GM23248 (cell line): ENCODE data around the gene NCOA6.
"Not testable (repeated sequence)": the region's sequence is repeated elsewhere in the genome, so short reads cannot be mapped to it uniquely, and the experiment has no call there.

Experiments
- EZH2 ChIP-seq: fragments of 200-600 bp; sonication (generic); IDR thresholded peaks from 2 replicates; pipeline ENCODE4 v1.6.1; 2018; ENCODE audit warnings: antibody characterized with exemption, mild to moderate bottlenecking; ENCODE audit not compliant: insufficient read depth, poor library complexity, severe bottlenecking
- EZH2phosphoT487 ChIP-seq: fragments of 200-600 bp; sonication (generic); IDR thresholded peaks from 2 replicates; pipeline ENCODE4 v1.6.1; 2018; ENCODE audit warnings: antibody characterized with exemption, moderate library complexity, mild to moderate bottlenecking, low read depth; ENCODE audit not compliant: insufficient read depth

DNA sequence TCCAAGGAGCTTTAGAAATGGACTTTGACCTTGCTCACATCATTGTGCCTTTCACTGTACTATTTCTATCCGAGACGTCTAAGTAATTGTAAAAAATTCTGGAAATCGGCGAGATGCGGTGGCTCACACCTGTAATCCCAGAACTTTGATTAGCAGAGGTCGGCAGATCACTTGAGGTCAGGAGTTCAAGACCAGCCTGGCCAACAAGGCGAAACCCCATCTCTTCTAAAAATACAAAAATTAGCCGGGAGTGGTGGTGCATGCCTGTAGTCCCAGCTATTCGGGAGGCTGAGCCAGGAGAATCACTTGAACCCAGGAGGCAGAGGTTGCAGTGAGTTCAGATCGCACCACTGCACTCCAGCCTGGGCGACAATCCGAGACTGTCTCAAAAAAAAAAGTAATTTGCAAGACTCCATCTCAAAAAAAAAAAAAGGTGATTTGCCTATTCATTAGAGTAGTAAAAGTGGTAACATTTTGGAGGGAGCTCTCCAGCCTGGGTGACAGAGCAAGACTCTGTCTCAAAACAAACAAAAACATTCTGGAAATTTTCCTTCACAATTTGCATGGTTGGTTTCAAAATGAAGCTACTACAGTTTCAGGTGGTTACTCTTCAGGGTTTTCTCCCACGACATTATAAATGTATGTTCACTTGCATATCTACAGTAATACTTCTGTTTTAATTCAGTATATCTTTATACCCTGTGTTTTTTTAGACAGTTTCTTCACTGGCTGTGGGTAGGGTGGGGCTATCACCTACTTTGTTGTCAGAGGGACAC, 106.0 kb downstream of the NCOA6 start:
- not testable (repeated sequence) for TF ChIP-seq EZH2, EZH2phosphoT487
